HG02973 (cell line): Measurements from ENCODE around the gene SIGLEC14.
"Not testable (repeated sequence)": the region's sequence is repeated elsewhere in the genome, so short reads cannot be mapped to it uniquely, and the experiment has no call there.

Experiments
- ATAC-seq: cut with Tn5 transposase; IDR thresholded peaks from one replicate; pipeline ENCODE4 v1.9.1; 2021; ENCODE audit warnings: moderate library complexity; ENCODE audit not compliant: unreplicated experiment

The SIGLEC14 gene, protein sequence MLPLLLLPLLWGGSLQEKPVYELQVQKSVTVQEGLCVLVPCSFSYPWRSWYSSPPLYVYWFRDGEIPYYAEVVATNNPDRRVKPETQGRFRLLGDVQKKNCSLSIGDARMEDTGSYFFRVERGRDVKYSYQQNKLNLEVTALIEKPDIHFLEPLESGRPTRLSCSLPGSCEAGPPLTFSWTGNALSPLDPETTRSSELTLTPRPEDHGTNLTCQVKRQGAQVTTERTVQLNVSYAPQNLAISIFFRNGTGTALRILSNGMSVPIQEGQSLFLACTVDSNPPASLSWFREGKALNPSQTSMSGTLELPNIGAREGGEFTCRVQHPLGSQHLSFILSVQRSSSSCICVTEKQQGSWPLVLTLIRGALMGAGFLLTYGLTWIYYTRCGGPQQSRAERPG

DNA sequence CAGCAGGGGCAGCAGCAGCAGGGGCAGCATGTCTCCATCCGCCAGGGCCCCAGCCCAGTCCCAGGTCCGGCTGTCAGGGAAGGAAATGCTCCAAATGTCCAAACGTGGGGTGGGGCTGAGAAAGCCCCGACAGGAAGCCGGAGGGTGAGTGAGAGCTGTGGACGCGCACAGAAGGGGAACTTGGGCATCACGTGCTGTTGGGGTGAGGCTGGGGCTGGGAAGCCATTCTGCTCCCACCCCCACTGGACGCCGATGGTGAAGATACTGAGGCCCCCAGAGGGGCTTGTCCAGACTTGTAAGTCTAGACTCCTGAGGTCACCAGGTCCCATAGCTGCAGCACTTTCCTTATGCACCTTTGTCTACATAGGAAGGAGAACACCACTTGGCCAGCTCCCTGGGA is at the start of gene SIGLEC14:
TSS of gene SIGLEC14 (minus strand) at position 96 of the 400 bp plus-strand sequence. CDS start at position 30, 66 bp downstream.
- ATAC-seq = not testable (repeated sequence)

DNA sequence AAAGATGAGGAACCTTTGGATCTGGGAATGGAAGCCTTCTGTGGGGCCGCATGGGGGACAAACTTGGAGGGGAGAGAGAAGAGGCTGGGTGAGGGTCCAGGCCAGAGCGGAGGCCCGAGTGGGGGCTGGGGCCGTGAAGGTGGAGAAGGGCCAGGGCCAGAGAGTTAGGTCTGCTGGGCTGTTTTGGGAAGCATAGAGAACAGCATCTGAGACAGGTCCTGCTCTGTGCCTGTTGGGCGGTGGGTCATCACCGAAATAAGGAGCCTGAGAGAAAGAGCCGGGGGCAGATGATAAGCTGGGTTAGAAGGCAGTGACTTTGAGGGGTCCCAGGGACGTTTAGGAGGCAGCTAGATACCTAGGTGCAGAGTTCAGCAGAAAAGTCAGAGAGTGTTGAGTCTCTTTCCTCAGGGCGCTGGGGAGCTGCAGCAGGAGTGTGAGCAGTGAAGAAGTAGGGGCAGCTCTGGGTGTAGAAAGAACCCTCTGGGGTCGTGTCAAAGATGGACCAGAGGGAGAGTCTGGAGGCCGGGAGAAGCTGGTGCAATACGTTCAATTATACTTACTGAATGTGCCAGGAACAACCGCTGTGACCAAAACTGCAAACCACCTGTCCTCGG is 49.2 kb upstream of the SIGLEC14 start:
- no peak for ATAC-seq

DNA sequence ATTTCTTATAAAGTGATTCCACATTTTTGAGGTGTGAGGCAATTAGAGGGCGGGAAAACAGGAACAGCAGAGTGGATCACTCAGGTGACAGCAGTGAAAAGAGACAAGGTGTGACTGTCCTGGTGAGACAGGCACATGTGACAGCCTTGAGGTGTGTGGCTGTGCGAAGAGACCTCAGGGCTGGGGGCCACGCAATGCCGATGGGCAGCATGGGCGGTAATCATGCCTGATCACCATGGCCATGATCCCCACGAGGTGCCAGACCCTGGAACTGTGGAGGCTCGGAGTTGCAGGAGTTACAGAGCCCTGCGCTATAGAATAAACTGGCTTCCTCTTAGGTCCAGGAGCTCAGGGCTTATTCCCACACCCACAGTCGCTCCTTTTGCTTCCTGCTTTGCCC is 48.5 kb upstream of the SIGLEC14 start:
- ATAC-seq = no peak

DNA sequence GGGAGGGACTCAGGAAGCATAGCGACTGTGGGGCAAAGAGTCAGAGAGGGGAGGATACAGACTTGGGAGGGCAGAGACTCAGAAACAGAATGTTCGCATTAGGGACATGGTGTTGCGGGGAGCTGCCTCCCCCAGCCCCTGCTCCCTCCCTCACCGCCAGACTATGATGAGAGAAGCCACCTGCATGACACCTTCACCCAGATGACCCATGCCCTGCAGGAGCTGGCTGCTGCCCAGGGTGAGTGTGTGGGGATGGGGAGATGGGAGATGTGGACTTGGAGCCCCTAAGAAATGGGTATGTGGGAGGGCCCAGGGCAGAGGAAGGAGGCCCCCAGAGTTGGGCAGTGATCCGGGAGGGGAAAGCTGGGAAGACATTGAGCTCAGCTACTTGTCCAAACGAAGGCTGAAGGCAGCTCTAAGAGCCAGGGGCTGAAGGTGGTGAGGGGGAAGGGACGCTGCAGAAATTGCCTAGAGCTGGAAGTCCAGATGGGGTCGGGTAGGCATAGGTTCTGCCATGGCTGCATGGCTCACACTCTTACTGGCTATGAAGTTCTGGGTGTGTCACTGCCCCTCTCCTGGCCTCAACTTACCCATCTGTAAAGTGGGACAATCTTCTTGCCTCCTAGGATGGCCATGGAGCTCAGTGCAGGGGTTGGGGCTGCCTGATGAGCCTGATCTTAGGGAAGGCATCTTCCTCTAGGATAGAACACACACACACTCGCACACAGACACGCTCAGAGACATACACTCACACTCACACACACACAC is 47.9 kb upstream of the SIGLEC14 start:
- ATAC-seq = no peak

DNA sequence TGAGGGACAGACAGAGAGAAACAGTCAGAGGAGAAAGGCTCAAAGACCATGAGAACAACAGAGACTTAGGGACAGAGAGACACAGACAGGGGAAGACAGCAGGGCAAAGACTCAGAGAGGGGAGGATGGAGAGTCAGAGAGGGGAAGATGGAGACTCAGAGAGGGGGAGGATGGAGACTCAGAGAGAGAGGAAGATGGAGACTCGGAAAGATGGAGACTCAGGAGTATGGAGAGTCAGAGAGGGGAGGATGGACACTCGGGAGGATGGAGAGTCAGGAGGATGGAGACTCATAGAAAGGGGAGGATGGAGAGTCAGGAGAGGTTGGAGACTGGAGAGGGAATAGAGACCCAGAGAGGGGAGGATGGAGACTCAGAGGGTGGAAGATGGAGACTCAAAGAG is 47.2 kb upstream of the SIGLEC14 start:
- no peak for ATAC-seq

DNA sequence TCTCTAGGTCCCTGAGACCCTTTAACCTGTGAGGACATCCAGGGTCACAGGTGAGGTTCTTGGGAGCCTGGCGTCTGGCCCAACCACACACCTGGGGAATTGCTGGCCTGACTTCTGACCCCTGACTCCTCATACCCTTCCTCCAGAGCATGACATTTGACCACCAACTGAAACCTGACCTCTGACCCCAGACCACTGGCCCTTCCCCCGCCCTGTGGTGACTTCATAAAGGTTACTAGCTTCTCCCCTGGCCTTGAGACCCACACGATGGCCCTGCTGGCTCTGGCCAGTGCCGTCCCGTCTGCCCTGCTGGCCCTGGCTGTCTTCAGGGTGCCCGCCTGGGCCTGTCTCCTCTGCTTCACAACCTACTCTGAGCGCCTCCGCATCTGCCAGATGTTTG is 46.6 kb upstream of the SIGLEC14 start, which contains the start of gene SPACA6:
TSS of gene SPACA6 (plus strand) at position 71 of the 400 bp plus-strand sequence. CDS start at position 268, 197 bp downstream.
- no peak for ATAC-seq

DNA sequence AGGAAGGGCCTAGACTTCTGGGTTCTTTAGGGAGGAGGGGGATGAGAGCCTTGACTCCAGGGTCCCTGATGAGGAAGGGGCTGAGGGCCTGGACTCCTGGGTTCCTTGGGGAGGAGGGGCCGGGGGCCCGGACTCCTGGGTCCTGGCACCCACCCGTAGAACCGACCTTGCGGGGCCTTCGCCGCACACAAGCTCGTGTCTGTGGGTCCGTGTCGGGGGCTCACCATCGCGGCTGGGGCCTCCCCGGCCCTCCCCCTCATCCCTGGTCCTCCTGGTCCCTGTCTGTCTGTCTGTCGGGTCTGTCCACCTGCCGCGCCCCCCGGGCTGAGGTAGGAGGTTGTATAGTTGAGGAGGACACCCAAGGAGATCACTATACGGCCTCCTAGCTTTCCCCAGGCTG is 45.8 kb upstream of the SIGLEC14 start:
- no peak for ATAC-seq

DNA sequence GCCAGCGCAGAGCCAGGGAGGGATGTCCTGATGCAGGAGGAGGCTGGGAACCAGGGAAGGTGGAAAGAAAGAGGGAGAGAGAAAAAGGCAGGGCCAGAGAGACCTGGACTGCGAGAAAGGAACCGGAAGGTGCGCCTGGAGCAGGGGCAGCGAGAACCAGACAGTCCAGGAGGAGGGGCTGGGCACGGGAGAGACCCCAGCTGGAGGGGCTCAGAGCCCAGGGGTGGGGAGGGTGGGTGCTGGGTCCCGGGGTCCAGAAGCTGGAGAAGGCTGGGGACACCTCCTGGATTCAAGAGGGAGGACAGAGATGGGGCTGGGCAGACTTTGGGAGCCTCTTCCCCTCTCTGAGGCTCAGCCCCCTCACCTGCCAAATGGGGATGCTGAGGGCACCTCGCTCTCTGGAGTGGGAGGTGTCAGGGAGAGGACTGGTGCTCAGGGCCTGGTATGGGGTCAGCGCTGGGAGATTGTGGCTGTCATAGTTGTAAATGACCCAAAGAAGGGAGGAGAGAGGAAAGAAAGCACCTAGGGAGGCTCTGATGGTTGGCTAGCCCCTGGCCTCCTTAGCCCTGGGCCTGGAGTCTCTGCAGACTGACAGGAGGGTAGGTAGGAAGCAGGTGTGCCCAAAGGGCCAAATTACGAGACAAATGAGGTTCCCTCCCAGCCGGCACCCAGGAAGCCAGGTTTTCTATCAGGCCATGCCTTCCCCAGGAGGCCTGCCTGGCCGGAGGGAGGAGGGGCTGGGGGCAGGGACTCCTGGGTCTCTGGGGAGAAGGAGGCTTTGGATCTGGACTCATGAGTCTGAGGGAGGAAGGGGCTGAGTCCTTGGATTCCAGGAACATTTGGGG is 45.2 kb upstream of the SIGLEC14 start:
- no peak for ATAC-seq

DNA sequence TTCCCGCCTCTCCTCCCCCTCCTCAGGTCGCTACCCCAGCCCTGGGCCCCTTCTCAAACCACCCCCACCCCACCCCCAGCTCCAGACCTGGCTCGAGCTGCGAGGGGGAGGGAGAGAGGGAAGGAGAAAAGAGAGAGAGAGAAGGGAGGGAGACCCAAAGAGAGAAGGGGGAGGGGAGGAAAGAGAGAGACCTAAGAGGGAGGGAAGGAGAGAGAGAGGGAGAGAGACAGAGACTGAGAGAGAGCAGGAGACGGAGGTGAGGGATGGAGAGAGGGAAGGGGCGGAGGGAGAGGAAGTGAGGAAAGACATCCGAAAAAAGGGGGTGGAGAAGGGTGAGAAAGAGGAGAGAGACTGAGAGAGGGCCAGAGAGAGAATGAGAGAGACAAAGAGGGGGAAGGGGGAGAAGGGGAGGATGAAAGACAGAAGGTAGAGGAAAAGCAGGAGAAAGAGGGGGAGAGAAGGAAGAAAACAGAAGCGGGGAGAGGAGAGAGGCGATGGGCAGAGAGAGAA is 44.5 kb upstream of the SIGLEC14 start:
- ATAC-seq = no peak

DNA sequence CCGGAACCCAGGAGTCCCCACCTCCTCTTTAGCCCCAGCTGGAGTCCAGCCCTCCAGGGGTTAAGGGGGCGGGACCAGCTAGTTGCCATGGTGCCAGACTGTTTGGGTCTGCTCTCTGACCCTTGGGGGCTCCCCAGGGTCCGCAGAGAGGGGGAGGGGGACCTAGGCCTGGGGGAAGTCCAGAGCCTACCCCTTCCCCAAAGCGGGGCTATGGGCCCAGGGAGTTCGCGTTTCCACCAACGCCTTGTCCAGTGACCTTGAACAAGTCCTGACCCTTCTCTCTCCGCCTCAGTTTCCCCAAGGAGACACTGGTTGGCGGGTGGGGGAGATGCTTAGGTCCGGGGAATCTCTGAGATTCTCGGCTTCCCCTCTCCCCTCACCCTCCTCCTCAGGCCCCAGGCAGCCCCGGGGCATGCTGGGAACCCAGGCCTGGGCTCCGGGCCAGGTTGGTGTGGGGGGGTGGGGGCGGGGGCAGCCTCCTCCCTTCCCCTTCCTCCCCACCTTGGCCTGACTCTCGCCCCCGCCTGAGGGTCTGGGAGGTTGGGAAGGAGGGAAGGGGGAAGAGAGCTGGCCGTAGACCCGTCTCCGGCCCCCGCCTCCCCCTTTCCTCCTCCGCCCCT is 43.9 kb upstream of the SIGLEC14 start:
- no peak for ATAC-seq

DNA sequence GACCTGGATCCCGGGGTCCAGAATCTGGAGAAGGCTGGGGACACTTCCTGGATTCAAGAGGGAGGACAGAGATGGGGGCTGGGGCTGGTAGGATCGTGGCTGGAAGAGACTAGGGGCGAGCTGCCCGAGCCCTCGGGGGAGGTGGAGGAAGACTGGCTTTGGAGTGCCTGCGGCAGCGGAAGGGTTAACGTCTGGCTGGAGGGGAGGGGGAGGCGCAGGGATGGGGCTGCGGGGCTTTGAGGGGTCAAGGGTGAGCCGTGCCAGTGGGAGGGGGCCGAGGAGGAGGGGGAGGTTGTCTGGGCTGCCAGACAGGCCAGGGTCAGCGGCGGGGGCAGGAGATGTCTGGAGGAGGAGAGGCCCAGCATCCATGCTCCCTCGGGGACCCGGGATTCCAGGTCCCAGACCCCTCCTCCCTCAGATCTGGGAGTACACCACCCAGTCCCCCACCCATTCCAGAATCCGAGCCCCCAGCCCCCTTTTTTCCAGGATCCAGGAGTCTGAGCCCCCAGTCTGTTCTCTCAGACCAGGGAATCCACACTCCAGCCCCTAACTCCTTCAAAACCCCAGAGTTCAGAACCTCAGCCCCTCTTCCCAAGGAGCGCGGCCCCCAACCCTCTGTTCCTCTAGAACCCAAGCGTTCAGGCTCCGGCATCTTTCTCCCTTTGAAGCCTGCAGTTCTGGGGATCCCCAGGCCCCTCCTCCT is 43.3 kb upstream of the SIGLEC14 start:
- ATAC-seq = no peak

DNA sequence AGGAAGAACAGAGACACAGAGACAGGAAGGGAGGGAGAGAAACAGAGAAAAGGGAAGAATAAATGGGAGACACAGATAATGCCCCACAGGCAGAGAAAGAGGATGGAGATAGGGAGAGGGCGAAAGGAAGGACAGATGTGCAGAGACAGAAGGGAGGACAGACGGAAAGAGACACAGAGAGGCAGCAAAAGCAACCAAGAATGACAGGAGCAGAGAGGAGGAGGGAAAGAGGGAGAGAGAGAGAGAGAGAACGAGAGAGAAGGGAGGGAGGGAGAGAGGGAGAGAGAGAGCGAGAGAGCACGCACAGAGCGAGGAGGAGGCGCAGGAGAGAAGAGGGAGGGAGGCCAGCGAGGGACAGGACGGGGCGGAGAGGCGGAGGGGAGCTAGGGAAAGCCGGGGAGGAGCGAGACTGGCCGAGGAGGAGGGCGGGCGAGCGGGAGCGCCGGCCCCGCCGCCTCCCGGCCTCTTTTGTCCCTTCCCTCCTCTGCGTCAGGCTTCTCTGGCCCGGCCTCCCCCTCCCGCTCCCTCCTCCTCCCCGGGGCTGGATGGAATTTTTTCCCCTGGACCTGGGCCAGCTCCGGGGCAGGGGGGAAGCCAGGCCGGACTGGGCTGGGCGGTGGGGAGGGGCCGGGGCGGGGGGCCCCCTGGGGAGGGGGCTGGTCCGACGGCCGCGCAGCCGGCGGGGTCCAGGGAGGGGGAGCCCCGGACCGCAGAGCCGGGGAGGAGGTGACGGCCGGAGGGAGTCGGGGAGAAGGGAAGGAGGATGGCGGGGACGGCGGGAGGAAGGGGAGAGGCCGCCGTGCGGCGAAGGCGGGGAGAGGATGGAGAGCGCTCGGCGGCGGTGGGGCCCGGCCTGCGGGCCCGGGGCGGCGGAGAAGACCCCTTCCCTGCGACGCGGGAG is 42.3 kb upstream of the SIGLEC14 start:
- ATAC-seq = no peak

DNA sequence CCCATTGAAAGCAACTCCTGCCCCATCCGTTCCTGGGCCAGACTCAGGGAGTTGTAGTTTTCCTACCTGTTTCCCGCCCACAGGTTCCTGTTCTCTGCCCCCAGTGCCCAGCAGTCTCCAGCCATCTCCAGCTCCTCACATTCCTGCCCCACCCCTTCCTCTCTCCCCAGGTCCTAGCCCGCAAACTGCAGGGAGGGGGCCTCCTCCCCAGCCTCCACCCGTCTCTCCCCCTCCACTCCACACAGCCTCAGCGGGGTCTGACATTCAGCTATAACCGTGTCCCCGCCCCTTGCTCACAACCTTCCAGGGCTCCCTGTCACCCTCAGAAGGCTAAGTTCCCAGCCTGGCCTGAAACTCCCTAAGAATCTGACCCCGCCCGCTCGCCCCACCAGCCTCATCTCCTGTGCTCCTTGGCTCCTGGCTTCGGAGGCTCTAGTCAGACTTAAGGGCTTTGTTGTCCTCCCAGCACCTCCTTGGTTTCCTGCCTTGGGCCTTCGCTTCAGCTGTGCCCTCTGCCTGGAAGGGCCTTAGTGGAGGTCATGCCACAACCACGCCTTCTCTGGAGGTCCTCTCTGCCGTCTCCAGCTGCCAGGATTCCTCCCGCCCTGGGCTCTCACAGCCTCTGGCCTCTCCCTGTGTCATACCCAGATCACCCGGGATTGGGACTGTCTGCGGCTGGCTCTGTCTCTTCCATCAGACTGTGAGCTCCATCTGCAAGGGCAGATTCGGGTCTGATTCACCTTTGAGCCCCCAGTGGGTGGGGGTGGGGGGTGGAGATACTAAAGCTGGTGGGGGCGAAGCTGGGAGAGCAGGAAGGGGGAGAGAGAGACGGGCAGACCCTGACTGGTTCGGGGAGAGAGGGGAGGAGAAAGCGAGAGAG is 41.4 kb upstream of the SIGLEC14 start:
- no peak for ATAC-seq

DNA sequence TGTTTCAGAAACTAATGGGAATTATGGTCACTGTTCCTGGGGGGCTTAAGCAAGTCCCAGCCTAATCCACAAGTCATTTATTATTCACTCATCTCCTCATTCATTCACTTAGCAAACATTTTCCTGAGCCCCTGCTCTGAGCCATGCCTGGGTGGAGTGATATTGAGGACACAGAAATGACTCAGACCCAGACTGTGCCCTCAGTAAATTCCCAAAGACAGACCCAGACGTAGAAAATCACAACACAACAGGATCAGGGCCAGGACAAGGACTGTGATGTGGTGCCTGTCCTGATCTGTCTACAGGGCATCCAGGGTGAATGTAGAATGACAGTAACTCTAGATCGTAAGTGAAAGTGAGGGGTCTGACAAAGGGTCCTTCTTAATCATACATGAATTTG is 39.5 kb upstream of the SIGLEC14 start:
- no peak for ATAC-seq

DNA sequence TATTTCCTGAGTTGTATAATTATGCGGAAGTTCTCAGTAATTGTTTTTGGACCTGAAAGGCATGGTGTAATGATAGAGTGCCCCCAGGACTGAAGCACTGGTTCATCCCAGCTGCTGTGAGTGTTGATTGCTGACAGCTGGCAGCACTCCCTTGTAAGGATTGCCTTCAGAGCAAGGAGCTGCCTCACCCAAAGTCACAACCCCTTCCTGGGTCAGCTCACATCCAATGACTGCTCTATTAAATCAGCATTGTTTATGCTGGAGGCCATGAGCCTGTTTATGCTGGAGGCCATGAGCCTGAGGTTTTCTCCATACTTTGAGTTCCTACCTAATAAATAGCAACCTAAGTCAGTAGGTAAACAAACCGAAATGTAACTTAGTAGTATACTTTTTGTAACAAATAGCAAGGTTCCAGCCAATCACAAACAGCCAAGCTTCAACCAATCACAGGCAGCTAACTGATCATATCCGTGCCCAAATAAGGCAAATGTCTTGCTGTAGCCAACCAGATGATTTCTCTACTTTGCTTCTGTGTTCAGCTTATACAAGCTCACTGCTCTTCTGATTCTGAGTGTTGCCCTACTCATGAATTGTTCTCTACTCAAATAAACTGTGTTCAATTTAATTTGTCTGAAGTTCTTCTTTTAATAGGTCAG is 34.8 kb upstream of the SIGLEC14 start:
- ATAC-seq = no peak

DNA sequence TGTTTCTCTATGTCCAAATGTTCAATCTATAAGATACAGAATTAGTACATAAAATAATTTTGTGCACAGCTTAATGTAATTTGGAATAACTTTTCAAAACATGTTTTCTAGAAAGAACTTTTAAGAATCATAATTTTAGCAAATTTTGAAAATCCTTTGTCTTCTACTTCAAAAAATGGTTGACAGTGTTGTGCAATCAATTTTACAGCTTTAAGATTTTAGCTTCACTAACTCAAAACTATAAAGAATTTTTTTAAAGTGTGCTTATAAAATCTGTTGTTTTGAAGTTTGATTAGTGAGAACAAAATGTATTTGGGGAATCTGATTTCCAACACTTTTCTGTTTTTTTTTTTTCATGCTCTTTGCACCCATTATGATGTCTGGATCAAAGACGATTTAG is 33.8 kb upstream of the SIGLEC14 start:
- no peak for ATAC-seq

DNA sequence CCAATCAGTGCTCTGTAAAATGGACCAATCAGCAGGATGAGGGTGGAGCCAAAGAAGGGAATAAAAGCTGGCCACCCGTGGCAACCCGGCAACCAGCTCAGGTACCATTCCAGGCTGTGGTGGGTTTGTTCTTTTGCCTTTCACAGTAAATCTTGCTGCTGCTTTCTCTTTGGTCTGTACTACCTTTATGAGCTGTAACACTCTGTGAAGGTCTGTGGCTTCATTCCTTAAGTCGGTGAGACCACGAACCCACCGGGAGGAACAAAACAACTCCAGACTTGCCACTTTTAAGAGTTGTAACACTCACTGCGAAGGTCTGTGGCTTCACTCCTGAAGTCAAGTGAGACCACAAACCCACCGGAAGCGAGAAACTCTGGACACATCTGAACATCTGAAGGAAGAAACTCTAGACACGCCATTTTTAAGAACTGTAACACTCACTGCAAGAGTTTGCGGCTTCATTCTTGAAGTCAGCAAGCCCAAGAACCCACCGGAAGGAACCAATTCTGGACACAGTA is 30.0 kb upstream of the SIGLEC14 start:
- ATAC-seq = no peak
